GM19467 (cell line): ENCODE measurements around the gene CYP2U1.
"Not testable (repeated sequence)": the region's sequence is repeated elsewhere in the genome, so short reads cannot be mapped to it uniquely, and the experiment has no call there.

ENCODE experiments used
- ATAC-seq: cut with Tn5 transposase; IDR thresholded peaks from one replicate; pipeline ENCODE4 v1.9.1; 2021; ENCODE audit warnings: mild to moderate bottlenecking, moderate library complexity; ENCODE audit not compliant: unreplicated experiment

The CYP2U1 gene

GRCh38 chr4:107916623-107917022 is 14.7 kb upstream of the CYP2U1 start:
- no peak for ATAC-seq

- no peak for ATAC-seq
These were observed 13.8 kb upstream of the CYP2U1 start for GRCh38 chr4:107917500-107917899.

- no peak for ATAC-seq
These were observed 8.6 kb upstream of the CYP2U1 start for GRCh38 chr4:107922486-107923473.

GRCh38 chr4:107925713-107926112 is 5.6 kb upstream of the CYP2U1 start:
- ATAC-seq = not testable (repeated sequence)

GRCh38 chr4:107926875-107927274 is 4.5 kb upstream of the CYP2U1 start:
- not testable (repeated sequence) for ATAC-seq

- peak; percentile 14 for ATAC-seq
These were observed 499 bp downstream of the CYP2U1 start for GRCh38 chr4:107931775-107932321.

GRCh38 chr4:107935246-107935645 is 3.9 kb downstream of the CYP2U1 start:
- no peak for ATAC-seq

- ATAC-seq = peak; percentile 44
These were observed 5.7 kb downstream of the CYP2U1 start for GRCh38 chr4:107937040-107937439.

GRCh38 chr4:107939307-107939706 is 8.0 kb downstream of the CYP2U1 start:
- no peak for ATAC-seq

- ATAC-seq = no peak
These were observed 14.5 kb downstream of the CYP2U1 start for GRCh38 chr4:107945809-107946208.

- no peak for ATAC-seq
These were observed 19.6 kb downstream of the CYP2U1 start for GRCh38 chr4:107950746-107951540.

- ATAC-seq = no peak
These were observed 20.2 kb downstream of the CYP2U1 start for GRCh38 chr4:107951551-107951950.

- ATAC-seq = no peak
These were observed 24.7 kb downstream of the CYP2U1 start for GRCh38 chr4:107956011-107956410.

GRCh38 chr4:107966903-107967302 is 35.6 kb downstream of the CYP2U1 start:
- ATAC-seq = no peak

GRCh38 chr4:107967519-107967918 is 36.2 kb downstream of the CYP2U1 start:
- not testable (repeated sequence) for ATAC-seq

- not testable (repeated sequence) for ATAC-seq
These were observed 36.6 kb downstream of the CYP2U1 start for GRCh38 chr4:107967921-107968320.

GRCh38 chr4:107970063-107970798 is 38.9 kb downstream of the CYP2U1 start:
- no peak for ATAC-seq

GRCh38 chr4:107972605-107973004 is 41.3 kb downstream of the CYP2U1 start:
- no peak for ATAC-seq

- no peak for ATAC-seq
These were observed 43.2 kb downstream of the CYP2U1 start for GRCh38 chr4:107974523-107974922.

GRCh38 chr4:107977482-107977881 is 46.1 kb downstream of the CYP2U1 start:
- no peak for ATAC-seq
